ENCODE measurements around the gene CEMIP.

DNA sequence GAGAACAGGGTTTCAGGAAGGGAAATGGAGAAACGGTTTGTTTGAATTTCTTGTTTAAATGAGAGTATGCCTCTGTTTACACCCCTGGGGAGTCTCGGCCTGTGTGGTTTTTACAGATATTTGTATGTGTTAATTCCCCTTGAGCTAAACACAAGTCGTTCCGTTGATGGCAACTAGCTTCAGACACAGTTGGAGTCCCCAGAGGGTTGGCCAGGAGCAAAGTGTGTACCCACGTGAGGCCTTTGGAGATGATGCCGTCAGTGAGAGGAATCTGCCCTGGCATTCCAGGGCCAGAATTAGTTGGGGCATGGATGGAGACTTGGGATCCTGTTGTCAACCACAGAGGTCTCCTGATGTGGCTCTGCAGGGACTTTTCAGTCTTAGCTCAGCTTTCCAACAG lies 44.0 kb downstream of the CEMIP start:
- TF ChIP-seq, protein P1, sequence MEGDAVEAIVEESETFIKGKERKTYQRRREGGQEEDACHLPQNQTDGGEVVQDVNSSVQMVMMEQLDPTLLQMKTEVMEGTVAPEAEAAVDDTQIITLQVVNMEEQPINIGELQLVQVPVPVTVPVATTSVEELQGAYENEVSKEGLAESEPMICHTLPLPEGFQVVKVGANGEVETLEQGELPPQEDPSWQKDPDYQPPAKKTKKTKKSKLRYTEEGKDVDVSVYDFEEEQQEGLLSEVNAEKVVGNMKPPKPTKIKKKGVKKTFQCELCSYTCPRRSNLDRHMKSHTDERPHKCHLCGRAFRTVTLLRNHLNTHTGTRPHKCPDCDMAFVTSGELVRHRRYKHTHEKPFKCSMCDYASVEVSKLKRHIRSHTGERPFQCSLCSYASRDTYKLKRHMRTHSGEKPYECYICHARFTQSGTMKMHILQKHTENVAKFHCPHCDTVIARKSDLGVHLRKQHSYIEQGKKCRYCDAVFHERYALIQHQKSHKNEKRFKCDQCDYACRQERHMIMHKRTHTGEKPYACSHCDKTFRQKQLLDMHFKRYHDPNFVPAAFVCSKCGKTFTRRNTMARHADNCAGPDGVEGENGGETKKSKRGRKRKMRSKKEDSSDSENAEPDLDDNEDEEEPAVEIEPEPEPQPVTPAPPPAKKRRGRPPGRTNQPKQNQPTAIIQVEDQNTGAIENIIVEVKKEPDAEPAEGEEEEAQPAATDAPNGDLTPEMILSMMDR (IDR thresholded peaks at IDR 0.05; ENCODE audit: low read length): no peak
- TF ChIP-seq EZH2 (optimal IDR thresholded peaks at IDR 0.05; ENCODE audit: low read depth, low read length): no peak
- no peak for TF ChIP-seq EZH2phosphoT487 (IDR thresholded peaks at IDR 0.05; ENCODE audit: low read length)

Data from MM.1S (cell line).